Endothelial cell of umbilical vein (primary cell): ENCODE data around the gene SLC9A9. TPM values are rescaled to one million over a fixed set of nuclear protein-coding genes. Genes with fewer than 3 reads are reported as not detected.

ENCODE experiments used
- BruUV-seq: library from RNA; stranded (reverse); fragments of 400-500 nt; replicated peaks from 2 replicates; lab custom pipeline; 2021; lab: Mats Ljungman, UMichigan
- CTCF ChIA-PET: fragments of 300-600, 350-600 bp; sonication (Branson Sonifier 250); formaldehyde crosslinking; loops from one replicate; lab custom pipeline; 2021; ENCODE audit warnings: antibody characterized with exemption, inconsistent platforms; lab: Charles Lee
- POLR2A ChIA-PET: fragments of 300-600, 350-600 bp; sonication (Branson Sonifier 250); formaldehyde crosslinking; loops from one replicate; lab custom pipeline; 2021; ENCODE audit warnings: antibody characterized with exemption, inconsistent platforms; lab: Charles Lee
- DNase-seq: peaks from one replicate; pipeline ENCODE4 v3.0.0-alpha.2; 2011; ENCODE audit warnings: low read depth, low spot score
- FAIRE-seq: peaks from 2 replicates; lab custom pipeline; 2011; peaks lifted over from hg19 to GRCh38; lab: Jason Lieb, UNC
- H2AFZ ChIP-seq: 2 replicates; pipeline ENCODE4 v1.6.0; 2012; ENCODE audit warnings: low read depth, low read length, control low read depth, inconsistent platforms
- H3K27ac ChIP-seq: 2 replicates; pipeline ENCODE4 v1.5.1; 2011; ENCODE audit warnings: low read depth, mild to moderate bottlenecking, control low read depth, low read length, moderate library complexity; ENCODE audit not compliant: insufficient read depth
- H3K27me3 ChIP-seq, 2 experiments: 2 replicates each; pipeline versions ENCODE4 v1.6.0 to v1.6.1; 2011; ENCODE audit warnings: low read length in 2 of 2, mixed read lengths in 1 of 2; ENCODE audit not compliant: control insufficient read depth in 2 of 2, insufficient read depth in 2 of 2
- H3K36me3 ChIP-seq, 2 experiments: 2 replicates in 1 of 2; 3 replicates in 1 of 2; pipeline ENCODE4 v1.5.1; 2011; ENCODE audit warnings: low read length in 2 of 2, mild to moderate bottlenecking in 1 of 2, moderate library complexity in 1 of 2; ENCODE audit not compliant: control insufficient read depth in 2 of 2, insufficient read depth in 2 of 2; ENCODE audit errors: extremely low read depth in 1 of 2
- H3K4me1 ChIP-seq: 3 replicates; pipeline ENCODE4 v1.5.1; 2011; ENCODE audit warnings: mild to moderate bottlenecking, low read length; ENCODE audit not compliant: control insufficient read depth, insufficient read depth; ENCODE audit errors: extremely low read depth
- H3K4me2 ChIP-seq: 2 replicates; pipeline ENCODE4 v1.6.1; 2011; ENCODE audit warnings: low read length, control low read depth, mixed read lengths; ENCODE audit not compliant: insufficient read depth
- H3K4me3 ChIP-seq, 3 experiments: fragments of 200-600 bp in 1 of 3; sonication (generic), shearing (Covaris generic) in 1 of 3; replicated peaks in 1 of 3; 2 replicates each; pipeline ENCODE4 v1.5.1; 2011 to 2016; ENCODE audit warnings: control low read depth in 3 of 3, low read length in 3 of 3, mild to moderate bottlenecking in 2 of 3, inconsistent platforms in 1 of 3, low read depth in 1 of 3, moderate library complexity in 1 of 3; ENCODE audit not compliant: insufficient read depth in 1 of 3
- H3K79me2 ChIP-seq: 2 replicates; pipeline ENCODE4 v1.6.0; 2012; ENCODE audit warnings: low read length, inconsistent platforms; ENCODE audit not compliant: control insufficient read depth, insufficient read depth
- H3K9ac ChIP-seq: replicated peaks from 2 replicates; pipeline ENCODE3; 2011; ENCODE audit warnings: low read length, control low read depth; ENCODE audit not compliant: insufficient read depth; ENCODE audit errors: extremely low read depth
- H3K9me1 ChIP-seq: replicated peaks from 3 replicates; pipeline ENCODE4 v1.6.0; 2011; ENCODE audit warnings: mild to moderate bottlenecking, low read length; ENCODE audit not compliant: control insufficient read depth, insufficient read depth; ENCODE audit errors: extremely low read depth
- H3K9me3 ChIP-seq: replicated peaks from 2 replicates; pipeline ENCODE4 v1.5.1; 2012; ENCODE audit warnings: low read length, inconsistent platforms; ENCODE audit not compliant: control insufficient read depth, insufficient read depth
- H4K20me1 ChIP-seq: replicated peaks from 2 replicates; pipeline ENCODE3; 2011; ENCODE audit warnings: mild to moderate bottlenecking, low read length; ENCODE audit not compliant: control insufficient read depth, insufficient read depth; ENCODE audit errors: extremely low read depth
- FOS ChIP-seq: IDR thresholded peaks from 2 replicates; pipeline ENCODE4 v1.6.1; 2011; ENCODE audit warnings: mild to moderate bottlenecking, low read length, moderate library complexity, borderline replicate concordance; ENCODE audit not compliant: insufficient read depth
- GATA2 ChIP-seq: IDR thresholded peaks from 2 replicates; pipeline ENCODE4 v1.7.0; 2011; ENCODE audit warnings: low read depth, mild to moderate bottlenecking, moderate library complexity, mixed read lengths, low read length; ENCODE audit not compliant: insufficient read length, insufficient read depth
- JUN ChIP-seq: IDR thresholded peaks from 2 replicates; pipeline ENCODE4 v1.6.1; 2011; ENCODE audit warnings: borderline replicate concordance, low read depth; ENCODE audit not compliant: insufficient read length, insufficient read depth
- MYC ChIP-seq: IDR thresholded peaks from one replicate; pipeline ENCODE4 v1.6.1; 2011; ENCODE audit warnings: mild to moderate bottlenecking, low read depth, low read length
- POLR2A ChIP-seq: IDR thresholded peaks from 2 replicates; pipeline ENCODE4 v1.6.1; 2012; ENCODE audit warnings: low read depth, mild to moderate bottlenecking, control low read depth, low read length
- POLR2AphosphoS5 ChIP-seq: IDR thresholded peaks from 2 replicates; pipeline ENCODE4 v1.6.1; 2012; ENCODE audit warnings: low read depth, mild to moderate bottlenecking, control low read depth, low read length, moderate library complexity; ENCODE audit not compliant: insufficient read depth
- dilution Hi-C: fragments of 300-500 bp; cut with MboI; formaldehyde crosslinking; loops from one replicate; pipeline ENCODE4 v1.15.0; 2019; ENCODE audit warnings: low sequenced_read_pairs; ENCODE audit not compliant: extremely low pct_ligation_motif_present
- intact Hi-C: fragments of 100-400 bp; cut with micrococcal nuclease; formaldehyde crosslinking; loops from one replicate; pipeline ENCODE4 v1.10.0; 2022
- polyA plus RNA-seq, 4 experiments: library from polyadenylated mRNA; depleted of rRNA in 3 of 4; stranded (reverse) in 3 of 4; unstranded in 1 of 4; fragments of >200 nt; gene quantifications; 2 replicates each; pipeline versions ENCODE4 v1.2.1 to v1.2.3, GENCODE V29; 2011 to 2012; ENCODE audit warnings: missing spikeins in 1 of 4
- total RNA-seq: library from RNA; stranded (reverse); gene quantifications from 2 replicates; pipeline ENCODE4 v1.2.3, GENCODE V29; 2021
- TF ChIP-seq, protein P1 (sequence below): IDR thresholded peaks from 2 replicates; pipeline ENCODE4 v1.6.1; 2011; ENCODE audit not compliant: insufficient read depth, insufficient read length
- TF ChIP-seq, protein P2 (sequence below), 2 donors: IDR thresholded peaks; 1 replicate in 1 of 2; 2 replicates in 1 of 2; pipeline ENCODE4 v1.5.1; 2011; ENCODE audit warnings: low read length in 2 of 2, mild to moderate bottlenecking in 2 of 2, moderate library complexity in 2 of 2, control low read depth in 1 of 2, inconsistent platforms in 1 of 2, low read depth in 1 of 2; ENCODE audit not compliant: insufficient read depth in 1 of 2; ENCODE audit errors: extremely low read depth in 1 of 2

SLC9A9 gene
- total and polyA plus RNA-seq, 2 donors (not counting 3 experiments of a cell fraction or from before 2014, with no cell fraction given) = 1.5 to 1.8 TPM

DNA sequence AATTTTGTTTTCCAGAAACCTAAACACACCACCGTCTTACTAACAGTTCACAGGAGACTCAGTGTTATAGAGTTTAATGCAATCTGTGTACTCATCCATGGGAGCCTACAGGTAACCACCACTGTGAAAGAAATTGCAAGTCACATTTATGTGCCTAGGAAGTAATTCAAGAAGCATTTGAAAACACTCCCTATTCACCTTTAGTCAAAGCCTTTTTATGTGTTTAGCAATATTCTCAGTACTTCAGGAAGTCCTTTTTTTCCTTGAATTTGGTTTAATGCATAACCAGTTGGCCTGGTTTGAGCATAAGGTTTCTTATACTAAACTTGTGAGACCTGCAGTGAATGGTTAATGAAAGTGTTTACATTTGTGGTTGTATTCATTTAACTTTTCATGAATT, 382.6 kb downstream of the SLC9A9 start:
- Histone ChIP-seq H3K4me3 (no peak overlapping the region), H3K27ac (no peak overlapping the region), H3K36me3 (no peaks in the 10 kb centered on the region), H3K27me3 (no peaks in the 10 kb centered on the region), H3K79me2 (no peaks in the 10 kb centered on the region), H4K20me1 (no peaks in the 10 kb centered on the region), H3K4me2 (no peak overlapping the region), H2AFZ (no peak overlapping the region), H3K4me1 (no peaks in the 10 kb centered on the region), H3K9me1 (no peaks in the 10 kb centered on the region), H3K9me3 (no peaks in the 10 kb centered on the region), H3K9ac (no peak overlapping the region)
- BruUV-seq = no TSS peak
- ChIA-PET CTCF (no interaction called here), POLR2A (no interaction called here)
- intact Hi-C loops (no loop called here), dilution Hi-C loops (no loop called here)
- no peak for FAIRE-seq
- no peak for DNase-seq
- TF ChIP-seq POLR2A = no peak
- TF ChIP-seq JUN = no peak
- TF ChIP-seq, protein P1, sequence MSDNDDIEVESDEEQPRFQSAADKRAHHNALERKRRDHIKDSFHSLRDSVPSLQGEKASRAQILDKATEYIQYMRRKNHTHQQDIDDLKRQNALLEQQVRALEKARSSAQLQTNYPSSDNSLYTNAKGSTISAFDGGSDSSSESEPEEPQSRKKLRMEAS = no peak
- TF ChIP-seq MYC = no peak
- TF ChIP-seq POLR2AphosphoS5 = no peak
- TF ChIP-seq GATA2 = no peak
- no peak for TF ChIP-seq FOS
- TF ChIP-seq, protein P2, sequence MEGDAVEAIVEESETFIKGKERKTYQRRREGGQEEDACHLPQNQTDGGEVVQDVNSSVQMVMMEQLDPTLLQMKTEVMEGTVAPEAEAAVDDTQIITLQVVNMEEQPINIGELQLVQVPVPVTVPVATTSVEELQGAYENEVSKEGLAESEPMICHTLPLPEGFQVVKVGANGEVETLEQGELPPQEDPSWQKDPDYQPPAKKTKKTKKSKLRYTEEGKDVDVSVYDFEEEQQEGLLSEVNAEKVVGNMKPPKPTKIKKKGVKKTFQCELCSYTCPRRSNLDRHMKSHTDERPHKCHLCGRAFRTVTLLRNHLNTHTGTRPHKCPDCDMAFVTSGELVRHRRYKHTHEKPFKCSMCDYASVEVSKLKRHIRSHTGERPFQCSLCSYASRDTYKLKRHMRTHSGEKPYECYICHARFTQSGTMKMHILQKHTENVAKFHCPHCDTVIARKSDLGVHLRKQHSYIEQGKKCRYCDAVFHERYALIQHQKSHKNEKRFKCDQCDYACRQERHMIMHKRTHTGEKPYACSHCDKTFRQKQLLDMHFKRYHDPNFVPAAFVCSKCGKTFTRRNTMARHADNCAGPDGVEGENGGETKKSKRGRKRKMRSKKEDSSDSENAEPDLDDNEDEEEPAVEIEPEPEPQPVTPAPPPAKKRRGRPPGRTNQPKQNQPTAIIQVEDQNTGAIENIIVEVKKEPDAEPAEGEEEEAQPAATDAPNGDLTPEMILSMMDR (IDR thresholded peaks at IDR 0.05; ENCODE audit: extremely low read depth in 1 of 2, insufficient read depth in 1 of 2, low read depth in 1 of 2, low read length in 2 of 2) = no peak
